C4-2B (cell line): ENCODE results near the gene ANTKMT.

ENCODE experiments used
- H3K27ac ChIP-seq: fragments of 450-650 bp; 2 replicates; pipeline ENCODE4 v1.5.1; 2017
- ZFX ChIP-seq: fragments of 450-650 bp; IDR thresholded peaks from 2 replicates; pipeline ENCODE4 v1.6.1; 2017
- TF ChIP-seq, protein P1 (sequence below): fragments of 450-650 bp; conservative IDR thresholded peaks from 2 replicates; pipeline ENCODE4 v1.5.1; 2017; ENCODE audit warnings: mild to moderate bottlenecking

The ANTKMT gene

GRCh38 chr16:734208-734980 is 13.4 kb downstream of the ANTKMT start:
- H3K27ac ChIP-seq, result no peak overlapping the region
- TF ChIP-seq ZFX, result no peak
- TF ChIP-seq, protein P1, sequence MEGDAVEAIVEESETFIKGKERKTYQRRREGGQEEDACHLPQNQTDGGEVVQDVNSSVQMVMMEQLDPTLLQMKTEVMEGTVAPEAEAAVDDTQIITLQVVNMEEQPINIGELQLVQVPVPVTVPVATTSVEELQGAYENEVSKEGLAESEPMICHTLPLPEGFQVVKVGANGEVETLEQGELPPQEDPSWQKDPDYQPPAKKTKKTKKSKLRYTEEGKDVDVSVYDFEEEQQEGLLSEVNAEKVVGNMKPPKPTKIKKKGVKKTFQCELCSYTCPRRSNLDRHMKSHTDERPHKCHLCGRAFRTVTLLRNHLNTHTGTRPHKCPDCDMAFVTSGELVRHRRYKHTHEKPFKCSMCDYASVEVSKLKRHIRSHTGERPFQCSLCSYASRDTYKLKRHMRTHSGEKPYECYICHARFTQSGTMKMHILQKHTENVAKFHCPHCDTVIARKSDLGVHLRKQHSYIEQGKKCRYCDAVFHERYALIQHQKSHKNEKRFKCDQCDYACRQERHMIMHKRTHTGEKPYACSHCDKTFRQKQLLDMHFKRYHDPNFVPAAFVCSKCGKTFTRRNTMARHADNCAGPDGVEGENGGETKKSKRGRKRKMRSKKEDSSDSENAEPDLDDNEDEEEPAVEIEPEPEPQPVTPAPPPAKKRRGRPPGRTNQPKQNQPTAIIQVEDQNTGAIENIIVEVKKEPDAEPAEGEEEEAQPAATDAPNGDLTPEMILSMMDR, result no peak

DNA sequence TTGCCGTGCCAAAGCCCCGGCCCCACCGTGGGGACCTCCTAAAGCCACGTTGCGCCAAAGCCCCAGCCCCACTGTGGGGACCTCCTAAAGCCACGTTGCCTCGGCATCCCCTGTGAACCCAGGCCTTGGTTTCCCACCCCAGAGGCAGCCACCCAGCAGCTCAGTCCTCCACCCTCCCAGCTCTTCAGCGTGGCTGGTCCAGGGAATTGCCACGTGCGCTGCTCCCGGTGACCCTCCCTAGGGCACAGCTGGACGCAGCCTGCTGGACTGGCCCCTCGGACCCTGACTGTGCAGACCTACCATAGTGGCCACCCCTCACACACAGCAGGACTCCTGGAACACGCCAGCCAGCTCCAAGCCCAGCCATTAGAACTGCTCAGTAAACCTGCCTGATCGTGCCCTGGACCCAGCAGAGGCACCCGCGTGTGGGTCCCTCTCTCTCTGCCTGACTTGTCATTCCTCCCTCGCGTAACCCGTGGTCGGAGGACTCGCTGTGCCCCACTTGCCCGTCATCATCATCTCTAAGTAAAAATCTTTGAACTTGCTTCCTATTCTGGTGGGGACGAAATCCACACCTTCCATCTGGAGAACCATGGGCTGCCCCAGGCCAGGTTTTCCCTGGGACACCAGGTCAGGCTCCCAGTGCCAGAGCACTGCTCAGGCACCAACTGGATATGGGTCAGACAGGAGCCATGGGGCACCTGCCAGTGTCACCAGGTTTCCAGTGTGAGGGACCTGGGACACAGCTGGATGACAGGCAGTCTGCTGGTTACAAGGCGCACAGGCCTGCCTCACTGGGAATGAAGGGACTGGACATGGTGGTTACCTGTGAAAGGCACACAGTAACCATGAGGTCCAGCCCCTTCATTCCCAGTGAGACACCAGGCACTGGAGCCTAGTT is 14.3 kb downstream of the ANTKMT start:
- TF ChIP-seq ZFX, result no peak
- TF ChIP-seq, protein P1, result no peak
- no peak overlapping the region for H3K27ac ChIP-seq

GRCh38 chr16:735982-736453 is 15.1 kb downstream of the ANTKMT start:
- H3K27ac ChIP-seq, result no peak overlapping the region
- no peak for TF ChIP-seq ZFX
- TF ChIP-seq, protein P1, result no peak

DNA sequence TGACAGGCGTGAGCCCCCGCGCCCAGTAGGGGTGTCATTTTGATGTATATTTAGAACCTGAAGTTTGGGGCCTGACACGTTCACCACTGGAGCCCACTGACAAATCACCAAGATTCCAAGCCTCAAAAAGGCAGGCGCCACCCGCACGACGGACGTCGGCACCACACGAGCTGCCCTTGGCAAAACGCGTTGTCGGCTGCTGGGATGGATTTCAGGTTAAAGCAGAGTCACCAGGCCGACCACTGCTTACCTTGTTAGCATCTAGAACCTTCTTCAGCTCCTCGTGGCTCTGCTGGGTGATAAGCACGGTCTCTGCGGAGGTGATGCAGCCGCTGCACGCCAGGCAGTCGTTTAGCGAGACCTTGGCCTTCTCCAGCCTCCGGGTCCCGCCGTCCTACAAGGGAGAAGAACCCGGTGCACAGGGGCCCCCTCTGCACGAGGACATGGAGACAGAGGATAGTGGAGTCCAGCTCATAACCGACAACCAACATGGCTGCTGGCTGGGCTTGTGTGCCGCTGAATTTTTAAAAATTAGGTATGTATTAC is 16.1 kb downstream of the ANTKMT start:
- TF ChIP-seq ZFX, result no peak
- TF ChIP-seq, protein P1, result no peak
- peak overlapping the region; percentile 74 for H3K27ac ChIP-seq

DNA sequence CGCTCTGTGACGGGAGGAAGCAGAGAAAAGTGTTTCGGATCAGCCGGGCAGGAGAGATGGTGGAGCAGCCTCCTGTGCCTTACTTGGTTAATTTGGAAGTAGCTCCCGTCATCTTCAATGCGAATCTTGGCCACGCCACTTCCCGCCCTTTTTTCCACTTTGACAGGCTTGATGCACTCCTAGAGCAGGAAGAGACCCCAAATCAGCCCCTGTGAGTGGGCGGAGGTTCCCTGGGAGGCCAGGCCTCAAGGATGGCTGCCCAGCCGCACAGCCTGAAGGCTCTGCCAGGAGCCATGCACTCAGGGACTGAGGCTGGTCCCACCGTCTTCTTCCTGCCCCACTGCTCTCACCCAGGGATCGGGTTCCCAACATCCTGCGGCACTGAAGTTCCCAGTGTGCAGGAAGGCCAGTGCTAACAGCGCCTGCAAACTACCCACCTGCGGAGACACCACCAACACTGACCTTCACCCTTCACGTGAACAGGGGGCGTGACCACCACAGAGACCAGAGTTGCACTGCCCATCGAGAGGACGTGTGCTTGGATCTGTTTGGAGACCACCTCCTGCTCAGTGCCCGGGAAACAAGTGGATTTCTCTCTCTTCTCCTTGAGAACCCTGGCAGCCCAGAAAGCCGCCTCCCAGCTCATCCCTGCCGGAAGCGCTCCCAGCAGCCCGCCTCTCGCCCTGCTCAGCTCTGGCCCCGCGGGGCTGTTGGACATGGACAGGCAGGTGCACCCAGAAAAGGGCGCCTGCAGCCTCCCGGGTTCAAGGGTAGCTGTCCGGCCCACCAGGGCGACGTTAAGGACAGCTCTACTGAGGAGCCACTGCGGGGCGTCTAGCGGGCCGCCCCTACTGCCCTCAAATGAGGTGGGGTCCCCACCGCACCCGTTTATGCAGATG is 18.9 kb downstream of the ANTKMT start:
- peak overlapping the region; percentile 90 for H3K27ac ChIP-seq

GRCh38 chr16:740459-740763 is 19.5 kb downstream of the ANTKMT start:
- no peak for TF ChIP-seq ZFX
- TF ChIP-seq, protein P1, result no peak
- peak overlapping the region; percentile 90 for H3K27ac ChIP-seq

More for the DNA sequence above, 18.9 kb downstream of the ANTKMT start:
- TF ChIP-seq, protein P1, result no peak
- TF ChIP-seq ZFX, result no peak
